Cardiac septum (tissue), 1 donor: ENCODE measurements around the gene TGM4. TPM values are rescaled to one million over a fixed set of nuclear protein-coding genes. Genes with fewer than 3 reads are reported as not detected.

ENCODE experiments used
- total RNA-seq: library from RNA; stranded (reverse); fragmentation: NEBNext Ultra II Directional; extraction: Animal tissue kit (Norgen Biotek cat#: 25700); gene quantifications from one replicate; pipeline ENCODE4 v1.2.1, GENCODE V29; 2021
- donor health status: DM: no; HTN: no; CAD: no.

The TGM4 gene
- total RNA-seq, 1 donor from 2014 or later = not detected

Other genes starting within 250 kb of the TGM4 start
- 13.6 TPM for gene ZNF197, start 249.6 kb upstream of the TGM4 start, total RNA-seq
- 6.6 TPM for gene ZNF35, start 225.9 kb upstream of the TGM4 start, total RNA-seq
- 3.9 TPM for gene ZNF502, start 161.9 kb upstream of the TGM4 start, total RNA-seq
- 4.4 TPM for gene ZNF501, start 145.0 kb upstream of the TGM4 start, total RNA-seq
- gene KIAA1143, start 113.0 kb upstream of the TGM4 start, total RNA-seq = 24.0 TPM
- gene KIF15, start 112.8 kb upstream of the TGM4 start, total RNA-seq = 0.30 TPM
- gene TMEM42, start 12.7 kb upstream of the TGM4 start, total RNA-seq = 10.5 TPM
- gene ZDHHC3, start 101.6 kb downstream of the TGM4 start, total RNA-seq = 43.8 TPM
- 29.6 TPM for gene EXOSC7, start 101.6 kb downstream of the TGM4 start, total RNA-seq
- 77.1 TPM for gene CLEC3B, start 151.7 kb downstream of the TGM4 start, total RNA-seq